GM23338 (cell line): ENCODE data around the gene CIT. TPM values are rescaled to one million over a fixed set of nuclear protein-coding genes. Genes with fewer than 3 reads are reported as not detected.

ENCODE experiments used
- ATAC-seq: fragments of 200-7000 bp; cut with Tn5 transposase; 3 replicates; pipeline ENCODE4 v1.9.1; 2020
- DNase-seq: peaks from one replicate; pipeline ENCODE4 v3.0.0-alpha.2; 2015; ENCODE audit warnings: low spot score
- H2AFZ ChIP-seq: fragments of 200-600 bp; sonication (generic); 2 replicates; pipeline ENCODE4 v1.8.0; 2016; ENCODE audit warnings: antibody characterized with exemption, mild to moderate bottlenecking, moderate library complexity
- H3F3A ChIP-seq: fragments of 200-600 bp; sonication (generic); replicated peaks from 2 replicates; pipeline ENCODE4 v1.8.0; 2017; ENCODE audit warnings: antibody characterized with exemption, mixed run types, low read depth
- H3K27ac ChIP-seq: fragments of 200-600 bp; sonication (generic); 2 replicates; pipeline ENCODE4 v1.6.1; 2016; ENCODE audit warnings: low read depth
- H3K27me3 ChIP-seq: fragments of 200-600 bp; sonication (generic); 2 replicates; pipeline ENCODE4 v1.8.0; 2016; ENCODE audit warnings: mild to moderate bottlenecking, mixed run types, moderate library complexity; ENCODE audit not compliant: insufficient read depth
- H3K36me3 ChIP-seq: fragments of 200-600 bp; sonication (generic); 2 replicates; pipeline ENCODE4 v1.8.0; 2016; ENCODE audit warnings: mild to moderate bottlenecking; ENCODE audit not compliant: insufficient read depth
- H3K4me1 ChIP-seq: fragments of 200-600 bp; sonication (generic); 2 replicates; pipeline ENCODE4 v1.8.0; 2016; ENCODE audit warnings: mild to moderate bottlenecking, moderate library complexity; ENCODE audit not compliant: insufficient read depth
- H3K4me2 ChIP-seq: fragments of 200-600 bp; sonication (generic); 2 replicates; pipeline ENCODE4 v1.7.1; 2017; ENCODE audit warnings: mixed run types
- H3K4me3 ChIP-seq: fragments of 200-600 bp; sonication (generic); 2 replicates; pipeline ENCODE4 v1.6.1; 2016; ENCODE audit warnings: mixed run types
- H3K79me2 ChIP-seq: fragments of 200-600 bp; sonication (generic); replicated peaks from 2 replicates; pipeline ENCODE4 v1.8.0; 2017; ENCODE audit warnings: mild to moderate bottlenecking; ENCODE audit not compliant: insufficient read depth
- H3K9me2 ChIP-seq: fragments of 200-600 bp; sonication (generic); 2 replicates; pipeline ENCODE4 v1.8.0; 2017; ENCODE audit not compliant: insufficient read depth
- H4K20me1 ChIP-seq: fragments of 200-600 bp; sonication (generic); replicated peaks from 2 replicates; pipeline ENCODE4 v1.8.0; 2017; ENCODE audit warnings: mild to moderate bottlenecking; ENCODE audit not compliant: insufficient read depth
- H3K27ac Mint-ChIP-seq: 2 replicates; pipeline ENCODE4 v1.8.0; 2020; ENCODE audit warnings: inconsistent platforms, mild to moderate bottlenecking, moderate library complexity, mixed read lengths
- H3K27me3 Mint-ChIP-seq: 3 replicates; pipeline ENCODE4 v1.8.0; 2022; ENCODE audit warnings: low read depth, mild to moderate bottlenecking, moderate library complexity, mixed read lengths, inconsistent platforms; ENCODE audit not compliant: insufficient read depth, poor library complexity
- H3K36me3 Mint-ChIP-seq: 3 replicates; pipeline ENCODE4 v1.8.0; 2021; ENCODE audit warnings: low read depth, mild to moderate bottlenecking, inconsistent platforms, moderate library complexity, mixed read lengths
- H3K4me1 Mint-ChIP-seq: 3 replicates; pipeline ENCODE4 v1.8.0; 2020; ENCODE audit warnings: mild to moderate bottlenecking, inconsistent platforms, mixed read lengths
- H3K4me3 Mint-ChIP-seq: 3 replicates; pipeline ENCODE4 v1.8.0; 2021; ENCODE audit warnings: moderate library complexity, mild to moderate bottlenecking, inconsistent platforms, mixed read lengths
- H3K9me3 Mint-ChIP-seq: 3 replicates; pipeline ENCODE4 v1.8.0; 2020; ENCODE audit warnings: moderate library complexity, mild to moderate bottlenecking, inconsistent platforms, mixed read lengths
- CREB1 ChIP-seq: fragments of 250-450 bp; sonication (Bioruptor Pico); IDR thresholded peaks from 2 replicates; pipeline ENCODE4 v1.5.0; 2020; ENCODE audit warnings: low read depth, mild to moderate bottlenecking, moderate library complexity
- ETS1 ChIP-seq: IDR thresholded peaks from 2 replicates; pipeline ENCODE4 v1.6.1; 2016; ENCODE audit warnings: antibody characterized with exemption
- EZH2 ChIP-seq: fragments of 200-600 bp; sonication (generic); IDR thresholded peaks from one replicate; pipeline ENCODE4 v1.8.0; 2017; ENCODE audit warnings: antibody characterized with exemption, mild to moderate bottlenecking, low read depth; ENCODE audit not compliant: unreplicated experiment
- EZH2phosphoT487 ChIP-seq: fragments of 200-600 bp; sonication (generic); IDR thresholded peaks from one replicate; pipeline ENCODE4 v1.8.1; 2018; ENCODE audit warnings: antibody characterized with exemption; ENCODE audit not compliant: unreplicated experiment
- JUNB ChIP-seq: IDR thresholded peaks from one replicate; pipeline ENCODE4 v1.6.1; 2016; ENCODE audit warnings: antibody characterized with exemption; ENCODE audit not compliant: unreplicated experiment
- NANOG ChIP-seq: IDR thresholded peaks from 2 replicates; pipeline ENCODE4 v1.6.1; 2016; ENCODE audit warnings: antibody characterized with exemption, borderline replicate concordance
- POLR2AphosphoS5 ChIP-seq: IDR thresholded peaks from 2 replicates; pipeline ENCODE4 v1.6.1; 2016; ENCODE audit warnings: antibody characterized with exemption, low read depth
- STAT1 ChIP-seq: IDR thresholded peaks from one replicate; pipeline ENCODE4 v1.6.1; 2016; ENCODE audit warnings: antibody characterized with exemption; ENCODE audit not compliant: unreplicated experiment
- ZNF114 ChIP-seq: fragments of 250-450 bp; sonication (Bioruptor Pico); IDR thresholded peaks from 2 replicates; pipeline ENCODE4 v1.5.0; 2020; ENCODE audit warnings: mild to moderate bottlenecking, moderate library complexity
- ZNF331 ChIP-seq: fragments of 250-450 bp; sonication (Bioruptor Pico); IDR thresholded peaks from 2 replicates; pipeline ENCODE4 v1.5.0; 2020; ENCODE audit warnings: low read depth, mild to moderate bottlenecking, moderate library complexity
- polyA plus RNA-seq: library from polyadenylated mRNA; unstranded; fragments of >200 nt; fragmentation: Nextera tagmentation; extraction: Ambion mirVana; gene quantifications from 2 replicates; pipeline ENCODE4 v1.2.1, GENCODE V29; 2016
- total RNA-seq: library from RNA; depleted of rRNA; stranded (reverse); fragments of >200 nt; shearing (Covaris generic); gene quantifications from 2 replicates; pipeline ENCODE4 v1.2.3, GENCODE V29; 2014
- TF ChIP-seq, protein P1 (sequence below): fragments of 250-450 bp; sonication (Bioruptor Pico); IDR thresholded peaks from 2 replicates; pipeline ENCODE4 v1.5.0; 2020; ENCODE audit warnings: mild to moderate bottlenecking, moderate library complexity
- TF ChIP-seq, protein P2 (sequence below), 2 experiments: fragments of 200-600 bp in 1 of 2; sonication (generic) in 1 of 2; conservative IDR thresholded peaks; 2 replicates each; pipeline versions ENCODE4 v1.5.1 to v1.6.1; 2016 to 2017; ENCODE audit warnings: antibody characterized with exemption in 2 of 2, low read depth in 2 of 2, mild to moderate bottlenecking in 2 of 2, moderate library complexity in 1 of 2
- TF ChIP-seq, protein P3 (sequence below): IDR thresholded peaks from one replicate; pipeline ENCODE4 v1.6.1; 2018; ENCODE audit warnings: antibody characterized with exemption; ENCODE audit not compliant: unreplicated experiment

Gene CIT
- total and polyA plus RNA-seq, 2 experiments from 2014 or later: 9.7 to 47.8 TPM

DNA sequence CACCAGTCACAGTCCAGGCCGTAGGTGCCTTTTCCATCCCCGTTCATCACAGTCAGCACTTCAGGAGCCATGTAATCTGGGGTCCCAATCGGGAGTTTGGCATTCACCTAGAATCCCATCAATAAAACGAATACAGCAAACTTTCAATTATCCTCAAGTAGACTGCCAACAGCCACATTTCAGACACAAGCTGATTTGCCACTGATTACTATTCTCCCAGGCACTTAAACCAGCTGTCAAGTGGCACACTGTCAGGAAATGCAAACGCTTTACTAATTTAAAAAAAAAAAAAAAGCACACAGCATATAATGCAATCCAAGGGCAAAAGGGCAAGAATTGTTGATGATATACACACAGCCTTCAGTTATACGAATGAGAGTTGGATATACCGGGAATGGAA, 51.9 kb downstream of the CIT start:
- Histone ChIP-seq H3K27me3 (no peaks in the 10 kb centered on the region), H2AFZ (no peak overlapping the region), H3K27ac (no peak overlapping the region), H3K4me2 (no peak overlapping the region), H3K9me2 (no peaks in the 10 kb centered on the region), H3F3A (no peaks in the 10 kb centered on the region), H3K36me3 (peaks cover 15% of the 10 kb centered on the region), H3K4me1 (no peaks in the 10 kb centered on the region), H3K79me2 (no peaks in the 10 kb centered on the region), H4K20me1 (peaks cover 6% of the 10 kb centered on the region; the same call in 1 of the 2 replicates), H3K4me3 (no peak overlapping the region)
- H3K9me3 Mint-ChIP-seq: no peaks in the 10 kb centered on the region
- TF ChIP-seq EZH2 (no peak), STAT1 (no peak), JUNB (no peak), POLR2AphosphoS5 (no peak), NANOG (no peak), CREB1 (CRISPR knock-in tag) (no peak), ZNF331 (CRISPR knock-in tag) (no peak), ETS1 (no peak), ZNF114 (CRISPR knock-in tag) (no peak), EZH2phosphoT487 (no peak)
- TF ChIP-seq, protein P1, sequence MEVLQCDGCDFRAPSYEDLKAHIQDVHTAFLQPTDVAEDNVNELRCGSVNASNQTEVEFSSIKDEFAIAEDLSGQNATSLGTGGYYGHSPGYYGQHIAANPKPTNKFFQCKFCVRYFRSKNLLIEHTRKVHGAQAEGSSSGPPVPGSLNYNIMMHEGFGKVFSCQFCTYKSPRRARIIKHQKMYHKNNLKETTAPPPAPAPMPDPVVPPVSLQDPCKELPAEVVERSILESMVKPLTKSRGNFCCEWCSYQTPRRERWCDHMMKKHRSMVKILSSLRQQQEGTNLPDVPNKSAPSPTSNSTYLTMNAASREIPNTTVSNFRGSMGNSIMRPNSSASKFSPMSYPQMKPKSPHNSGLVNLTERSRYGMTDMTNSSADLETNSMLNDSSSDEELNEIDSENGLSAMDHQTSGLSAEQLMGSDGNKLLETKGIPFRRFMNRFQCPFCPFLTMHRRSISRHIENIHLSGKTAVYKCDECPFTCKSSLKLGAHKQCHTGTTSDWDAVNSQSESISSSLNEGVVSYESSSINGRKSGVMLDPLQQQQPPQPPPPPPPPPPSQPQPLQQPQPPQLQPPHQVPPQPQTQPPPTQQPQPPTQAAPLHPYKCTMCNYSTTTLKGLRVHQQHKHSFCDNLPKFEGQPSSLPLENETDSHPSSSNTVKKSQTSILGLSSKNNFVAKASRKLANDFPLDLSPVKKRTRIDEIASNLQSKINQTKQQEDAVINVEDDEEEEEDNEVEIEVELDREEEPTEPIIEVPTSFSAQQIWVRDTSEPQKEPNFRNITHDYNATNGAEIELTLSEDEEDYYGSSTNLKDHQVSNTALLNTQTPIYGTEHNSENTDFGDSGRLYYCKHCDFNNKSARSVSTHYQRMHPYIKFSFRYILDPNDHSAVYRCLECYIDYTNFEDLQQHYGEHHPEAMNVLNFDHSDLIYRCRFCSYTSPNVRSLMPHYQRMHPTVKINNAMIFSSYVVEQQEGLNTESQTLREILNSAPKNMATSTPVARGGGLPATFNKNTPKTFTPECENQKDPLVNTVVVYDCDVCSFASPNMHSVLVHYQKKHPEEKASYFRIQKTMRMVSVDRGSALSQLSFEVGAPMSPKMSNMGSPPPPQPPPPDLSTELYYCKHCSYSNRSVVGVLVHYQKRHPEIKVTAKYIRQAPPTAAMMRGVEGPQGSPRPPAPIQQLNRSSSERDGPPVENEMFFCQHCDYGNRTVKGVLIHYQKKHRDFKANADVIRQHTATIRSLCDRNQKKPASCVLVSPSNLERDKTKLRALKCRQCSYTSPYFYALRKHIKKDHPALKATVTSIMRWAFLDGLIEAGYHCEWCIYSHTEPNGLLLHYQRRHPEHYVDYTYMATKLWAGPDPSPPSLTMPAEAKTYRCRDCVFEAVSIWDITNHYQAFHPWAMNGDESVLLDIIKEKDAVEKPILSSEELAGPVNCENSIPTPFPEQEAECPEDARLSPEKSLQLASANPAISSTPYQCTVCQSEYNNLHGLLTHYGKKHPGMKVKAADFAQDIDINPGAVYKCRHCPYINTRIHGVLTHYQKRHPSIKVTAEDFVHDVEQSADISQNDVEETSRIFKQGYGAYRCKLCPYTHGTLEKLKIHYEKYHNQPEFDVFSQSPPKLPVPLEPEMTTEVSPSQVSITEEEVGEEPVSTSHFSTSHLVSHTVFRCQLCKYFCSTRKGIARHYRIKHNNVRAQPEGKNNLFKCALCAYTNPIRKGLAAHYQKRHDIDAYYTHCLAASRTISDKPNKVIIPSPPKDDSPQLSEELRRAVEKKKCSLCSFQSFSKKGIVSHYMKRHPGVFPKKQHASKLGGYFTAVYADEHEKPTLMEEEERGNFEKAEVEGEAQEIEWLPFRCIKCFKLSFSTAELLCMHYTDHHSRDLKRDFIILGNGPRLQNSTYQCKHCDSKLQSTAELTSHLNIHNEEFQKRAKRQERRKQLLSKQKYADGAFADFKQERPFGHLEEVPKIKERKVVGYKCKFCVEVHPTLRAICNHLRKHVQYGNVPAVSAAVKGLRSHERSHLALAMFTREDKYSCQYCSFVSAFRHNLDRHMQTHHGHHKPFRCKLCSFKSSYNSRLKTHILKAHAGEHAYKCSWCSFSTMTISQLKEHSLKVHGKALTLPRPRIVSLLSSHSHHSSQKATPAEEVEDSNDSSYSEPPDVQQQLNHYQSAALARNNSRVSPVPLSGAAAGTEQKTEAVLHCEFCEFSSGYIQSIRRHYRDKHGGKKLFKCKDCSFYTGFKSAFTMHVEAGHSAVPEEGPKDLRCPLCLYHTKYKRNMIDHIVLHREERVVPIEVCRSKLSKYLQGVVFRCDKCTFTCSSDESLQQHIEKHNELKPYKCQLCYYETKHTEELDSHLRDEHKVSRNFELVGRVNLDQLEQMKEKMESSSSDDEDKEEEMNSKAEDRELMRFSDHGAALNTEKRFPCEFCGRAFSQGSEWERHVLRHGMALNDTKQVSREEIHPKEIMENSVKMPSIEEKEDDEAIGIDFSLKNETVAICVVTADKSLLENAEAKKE (CRISPR knock-in tag): no peak
- TF ChIP-seq, protein P2, sequence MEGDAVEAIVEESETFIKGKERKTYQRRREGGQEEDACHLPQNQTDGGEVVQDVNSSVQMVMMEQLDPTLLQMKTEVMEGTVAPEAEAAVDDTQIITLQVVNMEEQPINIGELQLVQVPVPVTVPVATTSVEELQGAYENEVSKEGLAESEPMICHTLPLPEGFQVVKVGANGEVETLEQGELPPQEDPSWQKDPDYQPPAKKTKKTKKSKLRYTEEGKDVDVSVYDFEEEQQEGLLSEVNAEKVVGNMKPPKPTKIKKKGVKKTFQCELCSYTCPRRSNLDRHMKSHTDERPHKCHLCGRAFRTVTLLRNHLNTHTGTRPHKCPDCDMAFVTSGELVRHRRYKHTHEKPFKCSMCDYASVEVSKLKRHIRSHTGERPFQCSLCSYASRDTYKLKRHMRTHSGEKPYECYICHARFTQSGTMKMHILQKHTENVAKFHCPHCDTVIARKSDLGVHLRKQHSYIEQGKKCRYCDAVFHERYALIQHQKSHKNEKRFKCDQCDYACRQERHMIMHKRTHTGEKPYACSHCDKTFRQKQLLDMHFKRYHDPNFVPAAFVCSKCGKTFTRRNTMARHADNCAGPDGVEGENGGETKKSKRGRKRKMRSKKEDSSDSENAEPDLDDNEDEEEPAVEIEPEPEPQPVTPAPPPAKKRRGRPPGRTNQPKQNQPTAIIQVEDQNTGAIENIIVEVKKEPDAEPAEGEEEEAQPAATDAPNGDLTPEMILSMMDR (conservative IDR thresholded peaks at IDR 0.05; ENCODE audit: low read depth in 2 of 2): no peak
- TF ChIP-seq, protein P3, sequence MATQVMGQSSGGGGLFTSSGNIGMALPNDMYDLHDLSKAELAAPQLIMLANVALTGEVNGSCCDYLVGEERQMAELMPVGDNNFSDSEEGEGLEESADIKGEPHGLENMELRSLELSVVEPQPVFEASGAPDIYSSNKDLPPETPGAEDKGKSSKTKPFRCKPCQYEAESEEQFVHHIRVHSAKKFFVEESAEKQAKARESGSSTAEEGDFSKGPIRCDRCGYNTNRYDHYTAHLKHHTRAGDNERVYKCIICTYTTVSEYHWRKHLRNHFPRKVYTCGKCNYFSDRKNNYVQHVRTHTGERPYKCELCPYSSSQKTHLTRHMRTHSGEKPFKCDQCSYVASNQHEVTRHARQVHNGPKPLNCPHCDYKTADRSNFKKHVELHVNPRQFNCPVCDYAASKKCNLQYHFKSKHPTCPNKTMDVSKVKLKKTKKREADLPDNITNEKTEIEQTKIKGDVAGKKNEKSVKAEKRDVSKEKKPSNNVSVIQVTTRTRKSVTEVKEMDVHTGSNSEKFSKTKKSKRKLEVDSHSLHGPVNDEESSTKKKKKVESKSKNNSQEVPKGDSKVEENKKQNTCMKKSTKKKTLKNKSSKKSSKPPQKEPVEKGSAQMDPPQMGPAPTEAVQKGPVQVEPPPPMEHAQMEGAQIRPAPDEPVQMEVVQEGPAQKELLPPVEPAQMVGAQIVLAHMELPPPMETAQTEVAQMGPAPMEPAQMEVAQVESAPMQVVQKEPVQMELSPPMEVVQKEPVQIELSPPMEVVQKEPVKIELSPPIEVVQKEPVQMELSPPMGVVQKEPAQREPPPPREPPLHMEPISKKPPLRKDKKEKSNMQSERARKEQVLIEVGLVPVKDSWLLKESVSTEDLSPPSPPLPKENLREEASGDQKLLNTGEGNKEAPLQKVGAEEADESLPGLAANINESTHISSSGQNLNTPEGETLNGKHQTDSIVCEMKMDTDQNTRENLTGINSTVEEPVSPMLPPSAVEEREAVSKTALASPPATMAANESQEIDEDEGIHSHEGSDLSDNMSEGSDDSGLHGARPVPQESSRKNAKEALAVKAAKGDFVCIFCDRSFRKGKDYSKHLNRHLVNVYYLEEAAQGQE: no peak
- no peaks in the 10 kb centered on the region for H3K4me1 Mint-ChIP-seq
- DNase-seq (no peak), ATAC-seq (no peak)
- H3K4me3 Mint-ChIP-seq: no peak overlapping the region
- H3K27me3 Mint-ChIP-seq: no peaks in the 10 kb centered on the region
- peaks cover 40% of the 10 kb centered on the region for H3K36me3 Mint-ChIP-seq
- H3K27ac Mint-ChIP-seq: no peak overlapping the region
